Right forelimb (tissue), 1 donor: Measurements from ENCODE around the gene HOMER2.
"Not testable (repeated sequence)": the region's sequence is repeated elsewhere in the genome, so short reads cannot be mapped to it uniquely, and the experiment has no call there.

Experiments
- DNase-seq: peaks from one replicate; pipeline ENCODE4 v3.0.0-alpha.2; 2018

The HOMER2 gene

GRCh38 chr15:82963471-82964341 lies 11.2 kb upstream of the HOMER2 start:
- no peak for DNase-seq

GRCh38 chr15:82960766-82961165 lies 8.2 kb upstream of the HOMER2 start:
- DNase-seq: no peak

GRCh38 chr15:82959423-82959822 lies 6.9 kb upstream of the HOMER2 start:
- no peak for DNase-seq

- DNase-seq: no peak
Measured at GRCh38 chr15:82958638-82959037, 6.1 kb upstream of the HOMER2 start.

GRCh38 chr15:82951472-82952157 lies 905 bp downstream of the HOMER2 start:
- DNase-seq: no peak

- DNase-seq: no peak
Measured at GRCh38 chr15:82950746-82951370, 1.7 kb downstream of the HOMER2 start.

- DNase-seq: no peak
Measured at GRCh38 chr15:82950295-82950694, 2.2 kb downstream of the HOMER2 start.

- no peak for DNase-seq
Measured at GRCh38 chr15:82946155-82946701, 6.3 kb downstream of the HOMER2 start.

GRCh38 chr15:82945326-82945725 lies 7.2 kb downstream of the HOMER2 start:
- no peak for DNase-seq

GRCh38 chr15:82944821-82945220 lies 7.7 kb downstream of the HOMER2 start:
- DNase-seq: no peak

GRCh38 chr15:82944056-82944455 lies 8.5 kb downstream of the HOMER2 start:
- no peak for DNase-seq

GRCh38 chr15:82943176-82943575 lies 9.3 kb downstream of the HOMER2 start:
- no peak for DNase-seq

- no peak for DNase-seq
Measured at GRCh38 chr15:82942691-82943090, 9.8 kb downstream of the HOMER2 start.

- not testable (repeated sequence) for DNase-seq
Measured at GRCh38 chr15:82939678-82940077, 12.8 kb downstream of the HOMER2 start.

- DNase-seq: no peak
Measured at GRCh38 chr15:82937712-82938058, 14.8 kb downstream of the HOMER2 start.

GRCh38 chr15:82936966-82937711 lies 15.4 kb downstream of the HOMER2 start:
- DNase-seq: no peak

GRCh38 chr15:82935382-82935781 lies 17.1 kb downstream of the HOMER2 start:
- no peak for DNase-seq

- no peak for DNase-seq
Measured at GRCh38 chr15:82934100-82934880, 18.2 kb downstream of the HOMER2 start.

GRCh38 chr15:82933576-82933975 lies 18.9 kb downstream of the HOMER2 start:
- no peak for DNase-seq

- DNase-seq: no peak
Measured at GRCh38 chr15:82931221-82931620, 21.3 kb downstream of the HOMER2 start.

- DNase-seq: no peak
Measured at GRCh38 chr15:82930461-82930860, 22.1 kb downstream of the HOMER2 start.

- DNase-seq: no peak
Measured at GRCh38 chr15:82928711-82929110, 23.8 kb downstream of the HOMER2 start.
